ENCODE measurements around the gene PIGS.

DNA sequence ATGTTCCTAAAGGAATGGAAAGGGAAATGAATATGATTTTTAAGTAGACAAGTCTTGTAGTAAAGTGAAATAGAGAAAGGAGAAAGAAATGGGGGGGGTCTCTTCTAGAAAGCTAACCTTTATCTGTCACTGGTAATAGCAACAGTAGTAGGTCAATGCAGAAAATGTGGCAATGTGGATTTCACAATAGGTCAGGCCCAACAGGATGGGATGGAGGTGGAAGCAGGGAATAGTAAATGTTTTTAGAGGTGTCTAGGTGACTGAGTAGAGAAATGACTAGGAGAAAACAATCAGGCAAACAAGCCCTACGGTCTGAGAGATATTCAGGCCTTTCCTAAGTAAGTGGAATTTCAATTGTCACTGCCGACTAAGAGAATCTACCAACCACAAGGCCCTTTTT, 48.7 kb upstream of the PIGS start:
- TF ChIP-seq, protein P1, sequence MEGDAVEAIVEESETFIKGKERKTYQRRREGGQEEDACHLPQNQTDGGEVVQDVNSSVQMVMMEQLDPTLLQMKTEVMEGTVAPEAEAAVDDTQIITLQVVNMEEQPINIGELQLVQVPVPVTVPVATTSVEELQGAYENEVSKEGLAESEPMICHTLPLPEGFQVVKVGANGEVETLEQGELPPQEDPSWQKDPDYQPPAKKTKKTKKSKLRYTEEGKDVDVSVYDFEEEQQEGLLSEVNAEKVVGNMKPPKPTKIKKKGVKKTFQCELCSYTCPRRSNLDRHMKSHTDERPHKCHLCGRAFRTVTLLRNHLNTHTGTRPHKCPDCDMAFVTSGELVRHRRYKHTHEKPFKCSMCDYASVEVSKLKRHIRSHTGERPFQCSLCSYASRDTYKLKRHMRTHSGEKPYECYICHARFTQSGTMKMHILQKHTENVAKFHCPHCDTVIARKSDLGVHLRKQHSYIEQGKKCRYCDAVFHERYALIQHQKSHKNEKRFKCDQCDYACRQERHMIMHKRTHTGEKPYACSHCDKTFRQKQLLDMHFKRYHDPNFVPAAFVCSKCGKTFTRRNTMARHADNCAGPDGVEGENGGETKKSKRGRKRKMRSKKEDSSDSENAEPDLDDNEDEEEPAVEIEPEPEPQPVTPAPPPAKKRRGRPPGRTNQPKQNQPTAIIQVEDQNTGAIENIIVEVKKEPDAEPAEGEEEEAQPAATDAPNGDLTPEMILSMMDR (IDR thresholded peaks at IDR 0.05) = no peak
- no peak for TF ChIP-seq POLR2A (IDR thresholded peaks at IDR 0.05)
